GM23248 (cell line): Measurements from ENCODE around the gene KMT5B.

Source experiments
- EZH2 ChIP-seq: fragments of 200-600 bp; sonication (generic); IDR thresholded peaks from 2 replicates; pipeline ENCODE4 v1.6.1; 2018; ENCODE audit warnings: antibody characterized with exemption, mild to moderate bottlenecking; ENCODE audit not compliant: insufficient read depth, poor library complexity, severe bottlenecking
- EZH2phosphoT487 ChIP-seq: fragments of 200-600 bp; sonication (generic); IDR thresholded peaks from 2 replicates; pipeline ENCODE4 v1.6.1; 2018; ENCODE audit warnings: antibody characterized with exemption, moderate library complexity, mild to moderate bottlenecking, low read depth; ENCODE audit not compliant: insufficient read depth

DNA sequence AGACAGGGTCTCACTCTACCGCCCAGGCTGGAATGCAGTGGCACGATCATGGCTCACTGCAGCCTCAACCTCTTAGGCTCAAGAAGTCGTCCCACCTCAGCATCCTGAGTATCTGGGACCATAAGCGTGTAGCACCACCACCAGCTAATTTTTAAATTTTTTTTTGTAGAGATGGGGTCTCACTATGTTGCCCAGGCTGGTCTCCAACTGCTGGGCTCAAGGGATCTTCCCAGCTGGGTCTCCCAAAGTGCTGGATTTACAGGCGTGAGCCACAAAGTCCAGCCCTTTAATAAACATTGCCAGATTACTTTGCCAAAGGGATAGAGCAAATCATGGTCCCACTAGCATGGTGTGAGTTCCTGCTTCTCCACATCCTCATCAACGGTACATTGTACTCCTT is 45.6 kb downstream of the KMT5B start:
- no peak for TF ChIP-seq EZH2
- no peak for TF ChIP-seq EZH2phosphoT487
